Mucosa of descending colon (tissue), 3 donors: ENCODE measurements around the gene MRAS. TPM values are rescaled to one million over a fixed set of nuclear protein-coding genes. Genes with fewer than 3 reads are reported as not detected.

Experiments
- ATAC-seq: fragments of 200-7000 bp; cut with Tn5 transposase; one replicate; pipeline ENCODE4 v1.9.1; 2020; ENCODE audit warnings: mild to moderate bottlenecking, moderate library complexity
- DNase-seq, 3 donors: peaks; one replicate each; pipeline ENCODE4 v3.0.0-alpha.2; 2020
- H3K36me3 ChIP-seq: fragments of 200-600 bp; one replicate; pipeline ENCODE4 v1.8.0; 2021; ENCODE audit warnings: low read depth, mild to moderate bottlenecking
- H3K4me1 ChIP-seq: fragments of 200-600 bp; one replicate; pipeline ENCODE4 v1.8.0; 2021; ENCODE audit warnings: low read depth, mild to moderate bottlenecking
- H3K4me3 ChIP-seq: fragments of 200-600 bp; one replicate; pipeline ENCODE4 v1.8.0; 2021; ENCODE audit warnings: mild to moderate bottlenecking
- H3K9me3 ChIP-seq: fragments of 200-600 bp; one replicate; pipeline ENCODE4 v1.8.0; 2021; ENCODE audit warnings: mild to moderate bottlenecking
- CTCF ChIP-seq: fragments of 200-600 bp; IDR thresholded peaks from one replicate; pipeline ENCODE4 v1.8.0; 2022; ENCODE audit warnings: antibody characterized with exemption, mild to moderate bottlenecking
- intact Hi-C, 2 donors: fragments of 100-400 bp; cut with DNase I in 1 of 2; cut with micrococcal nuclease in 1 of 2; formaldehyde crosslinking; loops; one replicate each; pipeline versions ENCODE4 v1.11.0 to v1.11.1; 2022; cut with DNase I, micrococcal nuclease
- total RNA-seq, 3 donors: library from RNA; stranded (reverse); fragmentation: NEBNext Ultra II Directional in 2 of 3; extraction: Animal tissue kit (Norgen Biotek cat#: 25700) in 2 of 3; gene quantifications; one replicate each; pipeline versions ENCODE4 v1.2.1 to v1.2.4, GENCODE V29; 2021 to 2023
- donor health status: DM: no; HTN: no; CAD: no; lungs with moderate emphysema.
- donor health status: DM: no; HTN: no; CAD: no.
- donor health status: DM: no; HTN: yes; CAD: no.

MRAS gene
- total RNA-seq, 3 donors from 2014 or later: 2.5 to 37.6 (median 4.6) TPM

DNA sequence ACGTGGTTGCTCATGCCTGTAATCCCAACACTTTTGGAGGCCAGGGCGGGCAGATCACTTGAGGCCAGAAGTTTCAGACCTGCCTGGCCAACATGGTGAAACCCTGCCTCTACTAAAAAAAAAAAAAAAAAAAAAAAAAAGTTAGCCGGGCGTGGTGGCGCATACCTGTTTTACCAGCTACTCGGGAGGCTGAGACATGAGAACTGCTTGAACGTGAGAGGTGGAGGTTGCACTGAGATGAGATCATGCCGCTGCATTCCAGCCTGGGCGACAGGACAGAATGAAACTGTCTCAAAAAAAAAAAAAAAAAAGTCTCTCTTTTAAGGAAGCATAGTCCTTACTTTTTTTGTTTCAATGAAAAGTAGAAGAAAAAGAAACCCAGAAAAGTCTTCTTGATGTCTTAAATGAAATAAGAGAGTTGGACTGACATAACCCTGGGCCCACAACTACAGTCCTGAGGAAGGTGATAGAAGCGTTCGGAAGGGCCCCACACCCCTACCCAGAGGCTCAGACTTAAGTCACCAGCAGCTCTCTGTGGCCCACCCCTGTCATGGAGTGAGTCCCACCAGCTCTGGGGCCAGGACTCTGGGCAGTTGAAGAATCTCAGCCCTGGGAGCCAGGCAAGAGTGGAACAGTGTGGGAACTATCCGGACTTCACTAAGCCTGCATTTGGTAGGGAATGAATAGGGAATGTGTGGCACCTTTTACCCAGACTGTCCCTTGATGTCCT, 21.3 kb upstream of the MRAS start:
- no peak for TF ChIP-seq CTCF
- Histone ChIP-seq H3K4me3 (no peak overlapping the region), H3K4me1 (no peaks in the 10 kb centered on the region), H3K36me3 (no peaks in the 10 kb centered on the region), H3K9me3 (no peaks in the 10 kb centered on the region)
- DNase-seq (no peak), ATAC-seq (no peak)
- intact Hi-C loops: no loop called here

GRCh38 chr3:138327831-138328230, 20.5 kb upstream of the MRAS start:
- intact Hi-C loops: no loop called here
- ATAC-seq: no peak
- TF ChIP-seq CTCF: no peak

GRCh38 chr3:138328341-138328740, 20.0 kb upstream of the MRAS start:
- Histone ChIP-seq H3K4me1 (no peaks in the 10 kb centered on the region), H3K4me3 (no peak overlapping the region), H3K36me3 (no peaks in the 10 kb centered on the region), H3K9me3 (no peaks in the 10 kb centered on the region)
- DNase-seq (no peak), ATAC-seq (no peak)
- intact Hi-C loops: no loop called here
- TF ChIP-seq CTCF: no peak

More at GRCh38 chr3:138327831-138328230, 20.5 kb upstream of the MRAS start:
- H3K4me3 ChIP-seq: no peak overlapping the region
- no peaks in the 10 kb centered on the region for H3K9me3 ChIP-seq
- H3K36me3 ChIP-seq: no peaks in the 10 kb centered on the region
- no peak for DNase-seq
- H3K4me1 ChIP-seq: no peaks in the 10 kb centered on the region

- Histone ChIP-seq H3K9me3 (no peaks in the 10 kb centered on the region), H3K4me1 (no peaks in the 10 kb centered on the region), H3K36me3 (no peaks in the 10 kb centered on the region), H3K4me3 (peak within 1 kb of the TSS; percentile 9)
- TF ChIP-seq CTCF: peak; percentile 53
- intact Hi-C loops: no loop called here
- DNase-seq: peak; percentile 84 to 92 (median 86)
- ATAC-seq: peak; percentile 95
These were observed 19.0 kb upstream of the MRAS start, which contains the start of gene NME9 for GRCh38 chr3:138329127-138329983. Gene NME9 (minus strand): TSS chr3:138329851. CDS start chr3:138329335, 516 bp downstream.

DNA sequence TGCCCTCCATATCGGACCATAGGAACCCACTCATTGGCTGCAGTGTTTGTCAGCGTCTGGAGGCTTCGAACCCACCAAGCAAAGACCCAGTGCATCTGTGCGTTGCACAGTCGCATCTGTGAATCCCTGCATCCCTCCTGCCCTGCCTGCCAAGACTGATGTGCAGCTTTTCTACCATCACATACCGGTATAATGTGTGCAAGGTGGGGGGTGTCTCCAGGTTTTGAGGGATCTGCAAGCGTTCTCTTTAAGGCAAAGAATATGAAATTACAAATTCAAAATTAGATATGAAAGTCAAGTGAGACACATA, 18.4 kb upstream of the MRAS start:
- DNase-seq (no peak), ATAC-seq (no peak)
- H3K4me1 ChIP-seq: no peaks in the 10 kb centered on the region
- H3K9me3 ChIP-seq: no peaks in the 10 kb centered on the region
- H3K36me3 ChIP-seq: no peaks in the 10 kb centered on the region
- H3K4me3 ChIP-seq: peak overlapping the region; percentile 9
- intact Hi-C loops: no loop called here
- no peak for TF ChIP-seq CTCF
